HFF-Myc (cell line): Measurements from ENCODE around the gene CCL19.

Experiments used
- DNase-seq: peaks from one replicate; pipeline ENCODE4 v3.0.0-alpha.2; 2011; ENCODE audit warnings: low read depth; ENCODE audit errors: extremely low read depth
- H3K4me3 ChIP-seq: replicated peaks from 2 replicates; pipeline ENCODE4 v1.5.1; 2011; ENCODE audit warnings: low read depth, mild to moderate bottlenecking, control low read depth, low read length
- TF ChIP-seq, protein P1 (sequence below): IDR thresholded peaks from 2 replicates; pipeline ENCODE4 v1.5.1; 2012; ENCODE audit warnings: mild to moderate bottlenecking, low read depth, low read length, control low read depth; ENCODE audit errors: missing control alignments

CCL19 gene

DNA sequence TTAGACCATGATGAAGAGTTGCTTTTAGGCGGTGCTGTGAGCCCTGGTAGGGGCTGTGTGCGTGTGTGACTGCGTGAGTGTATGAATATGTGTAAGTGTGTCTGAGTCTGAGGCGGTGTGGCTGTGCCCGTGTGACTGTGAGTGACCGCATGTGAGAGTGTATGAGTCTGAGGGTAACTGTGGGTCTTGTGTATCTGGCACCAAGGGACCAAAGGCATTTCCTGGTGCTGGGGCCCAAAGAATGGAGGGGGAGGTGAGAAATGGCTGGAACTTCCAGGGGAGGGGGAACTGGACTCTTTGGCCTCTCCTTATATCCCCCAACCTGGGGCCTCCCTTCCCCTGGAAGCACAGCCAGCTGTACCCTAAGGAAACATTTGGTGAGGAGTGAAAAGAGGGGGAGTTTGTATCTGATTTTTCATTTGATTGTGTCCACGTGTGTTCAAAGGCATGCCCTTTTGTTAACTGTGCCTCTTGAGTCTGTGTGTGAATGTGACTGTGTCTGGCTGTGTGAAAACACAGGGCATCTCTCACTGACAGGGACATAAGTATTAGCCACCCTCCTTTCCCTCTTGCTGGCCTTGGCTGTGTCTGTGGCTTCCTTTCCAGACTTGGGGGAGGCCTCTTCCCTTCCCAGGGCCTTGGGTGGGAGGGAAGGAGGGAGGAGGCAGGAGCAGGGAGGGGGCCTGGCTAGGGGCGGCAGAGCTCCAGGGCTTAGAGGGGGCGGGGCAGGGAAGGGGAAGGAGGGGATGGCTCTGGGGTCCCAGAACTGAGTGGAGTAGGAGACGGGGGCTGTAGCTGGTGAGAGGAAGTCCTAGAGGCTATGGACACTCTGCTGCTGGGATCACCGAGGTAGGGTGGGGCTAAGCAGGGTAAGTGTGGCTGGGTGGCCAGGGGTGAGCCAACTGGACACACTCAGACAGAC lies 37.7 kb downstream of the CCL19 start:
- H3K4me3 ChIP-seq, result peak overlapping the region; percentile 40
- TF ChIP-seq, protein P1, sequence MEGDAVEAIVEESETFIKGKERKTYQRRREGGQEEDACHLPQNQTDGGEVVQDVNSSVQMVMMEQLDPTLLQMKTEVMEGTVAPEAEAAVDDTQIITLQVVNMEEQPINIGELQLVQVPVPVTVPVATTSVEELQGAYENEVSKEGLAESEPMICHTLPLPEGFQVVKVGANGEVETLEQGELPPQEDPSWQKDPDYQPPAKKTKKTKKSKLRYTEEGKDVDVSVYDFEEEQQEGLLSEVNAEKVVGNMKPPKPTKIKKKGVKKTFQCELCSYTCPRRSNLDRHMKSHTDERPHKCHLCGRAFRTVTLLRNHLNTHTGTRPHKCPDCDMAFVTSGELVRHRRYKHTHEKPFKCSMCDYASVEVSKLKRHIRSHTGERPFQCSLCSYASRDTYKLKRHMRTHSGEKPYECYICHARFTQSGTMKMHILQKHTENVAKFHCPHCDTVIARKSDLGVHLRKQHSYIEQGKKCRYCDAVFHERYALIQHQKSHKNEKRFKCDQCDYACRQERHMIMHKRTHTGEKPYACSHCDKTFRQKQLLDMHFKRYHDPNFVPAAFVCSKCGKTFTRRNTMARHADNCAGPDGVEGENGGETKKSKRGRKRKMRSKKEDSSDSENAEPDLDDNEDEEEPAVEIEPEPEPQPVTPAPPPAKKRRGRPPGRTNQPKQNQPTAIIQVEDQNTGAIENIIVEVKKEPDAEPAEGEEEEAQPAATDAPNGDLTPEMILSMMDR, result no peak
- DNase-seq, result no peak

DNA sequence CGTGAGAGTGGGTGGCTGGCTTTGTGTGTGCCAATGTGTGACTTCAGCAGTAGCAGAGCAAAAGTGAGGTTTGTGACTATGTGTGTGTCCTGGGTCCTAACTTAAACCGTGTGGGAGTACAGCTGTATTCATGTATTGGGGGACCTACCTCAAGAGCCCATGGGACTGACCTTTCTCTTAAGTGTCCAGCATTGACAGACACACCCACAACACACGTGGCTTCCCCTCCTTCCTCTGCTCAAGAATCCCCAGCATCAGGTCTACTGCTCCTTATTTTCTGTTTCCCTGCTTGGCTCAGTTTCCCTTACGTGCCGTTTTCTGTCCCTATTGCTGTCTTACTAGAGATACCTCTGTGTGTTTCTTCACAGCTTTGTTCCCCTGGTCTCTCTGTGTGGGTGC lies 38.5 kb downstream of the CCL19 start:
- no peak for DNase-seq
- peak overlapping the region; percentile 40 for H3K4me3 ChIP-seq
- TF ChIP-seq, protein P1, result no peak

DNA sequence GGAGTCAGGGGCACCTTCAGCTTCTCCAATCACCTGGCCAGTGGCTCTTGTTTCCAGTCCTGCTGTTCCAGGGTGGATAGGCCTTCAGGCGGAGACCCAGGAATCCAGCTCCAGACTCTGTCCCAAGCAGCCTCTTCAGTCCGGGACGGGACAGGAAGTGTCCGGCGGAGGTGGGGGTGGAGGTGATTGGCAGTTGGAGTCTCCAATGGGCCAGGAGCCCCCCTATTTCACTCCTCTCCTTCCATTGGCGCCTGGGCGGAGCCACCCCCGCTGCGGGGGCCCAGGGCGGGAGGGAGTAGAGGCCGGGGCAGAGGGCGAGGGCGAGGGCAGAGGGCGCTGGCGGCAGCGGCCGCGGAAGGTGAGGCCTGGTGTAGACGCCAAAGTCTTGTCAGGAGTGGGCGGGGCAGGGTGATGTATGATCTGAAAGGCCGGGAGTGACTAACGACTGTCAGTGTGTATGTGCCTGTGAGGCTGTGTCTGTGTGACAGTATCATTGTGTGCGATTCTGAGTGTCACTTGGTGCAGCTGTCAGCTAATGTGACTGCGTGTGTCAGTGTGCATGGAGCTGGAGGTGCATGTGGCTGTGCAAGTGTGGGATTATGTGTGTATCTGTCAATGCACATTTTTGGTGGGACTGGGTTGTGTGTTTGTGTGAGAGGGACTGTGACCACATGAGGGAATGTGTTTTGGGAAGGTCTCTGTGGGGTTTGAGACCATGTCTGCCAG lies 39.0 kb downstream of the CCL19 start, which contains the start of gene IL11RA:
IL11RA (plus strand) TSS at position 310 of the 726 bp plus-strand sequence. CDS start 3,033 bp downstream, outside the sequence.
- peak within 1 kb of the TSS; percentile 40 for H3K4me3 ChIP-seq
- TF ChIP-seq, protein P1, result no peak
- no peak for DNase-seq

DNA sequence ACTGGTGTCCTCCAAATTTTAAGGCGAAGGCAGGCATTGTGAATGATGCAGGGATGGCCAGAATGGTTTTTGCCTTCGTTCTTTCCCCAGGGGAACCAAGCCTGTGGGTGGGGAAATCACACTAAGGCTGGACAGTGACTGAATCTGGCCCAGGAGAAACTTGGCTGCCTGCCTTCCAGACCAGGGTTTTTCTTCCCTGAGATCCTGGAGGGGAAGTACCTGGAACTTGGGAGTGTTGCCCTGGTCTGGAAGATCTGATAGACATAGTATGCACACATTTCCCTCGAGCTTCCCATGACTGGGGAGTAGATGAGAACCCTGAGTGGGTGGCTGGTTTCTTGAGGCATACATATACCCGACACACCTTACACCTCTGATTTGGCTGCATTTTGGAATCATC lies 39.8 kb downstream of the CCL19 start:
- H3K4me3 ChIP-seq, result peak overlapping the region; percentile 40
- TF ChIP-seq, protein P1, result no peak
- no peak for DNase-seq

DNA sequence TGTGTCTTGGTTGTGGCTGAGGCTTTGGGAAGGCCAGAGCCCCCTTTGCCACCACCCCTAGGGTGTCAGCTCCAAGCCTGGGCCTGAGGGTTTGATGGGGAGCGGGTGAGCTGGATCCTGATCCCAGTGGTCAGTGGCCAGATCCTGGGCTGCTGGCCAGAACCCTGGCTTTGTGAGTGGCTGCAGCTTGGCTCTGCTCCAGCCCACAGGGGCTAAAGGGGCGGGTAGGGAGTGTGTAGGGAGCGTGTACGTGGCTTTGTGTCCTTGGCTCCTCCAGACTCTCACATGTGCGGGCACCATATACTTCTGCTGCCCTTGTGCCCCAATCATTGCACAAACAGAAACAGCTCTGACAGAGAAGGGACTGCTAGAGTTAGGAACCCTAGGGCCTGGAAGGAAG lies 40.3 kb downstream of the CCL19 start:
- no peak for DNase-seq
- TF ChIP-seq, protein P1, result no peak
- no peak overlapping the region for H3K4me3 ChIP-seq

DNA sequence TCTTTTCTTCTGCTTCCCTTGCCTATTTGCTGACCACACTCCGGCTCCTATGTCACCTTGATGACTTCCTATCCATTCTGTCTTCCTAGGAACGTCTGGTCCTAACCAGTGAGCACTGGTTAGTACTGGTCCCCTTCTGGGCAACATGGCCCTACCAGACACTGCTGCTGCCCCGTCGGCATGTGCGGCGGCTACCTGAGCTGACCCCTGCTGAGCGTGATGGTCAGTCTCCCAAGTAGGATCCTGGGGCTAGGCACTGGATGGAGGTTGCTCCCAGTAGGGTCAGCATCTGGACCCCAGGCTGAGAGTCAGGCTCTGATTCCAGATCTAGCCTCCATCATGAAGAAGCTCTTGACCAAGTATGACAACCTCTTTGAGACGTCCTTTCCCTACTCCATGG lies 42.4 kb downstream of the CCL19 start:
- H3K4me3 ChIP-seq, result no peak overlapping the region
- TF ChIP-seq, protein P1, result no peak
- DNase-seq, result no peak
